NCI-H1105 treated with DMSO at 0.1 percent for 48 hours (cell line): Measurements from ENCODE around the gene ITPR2.

Source experiments
- DNase-seq: peaks from one replicate; lab custom pipeline; 2025; lab: John Stamatoyannopoulos, UW

The ITPR2 gene

GRCh38 chr12:26292596-26292995 is 540.4 kb downstream of the ITPR2 start:
- no peak for DNase-seq

DNA sequence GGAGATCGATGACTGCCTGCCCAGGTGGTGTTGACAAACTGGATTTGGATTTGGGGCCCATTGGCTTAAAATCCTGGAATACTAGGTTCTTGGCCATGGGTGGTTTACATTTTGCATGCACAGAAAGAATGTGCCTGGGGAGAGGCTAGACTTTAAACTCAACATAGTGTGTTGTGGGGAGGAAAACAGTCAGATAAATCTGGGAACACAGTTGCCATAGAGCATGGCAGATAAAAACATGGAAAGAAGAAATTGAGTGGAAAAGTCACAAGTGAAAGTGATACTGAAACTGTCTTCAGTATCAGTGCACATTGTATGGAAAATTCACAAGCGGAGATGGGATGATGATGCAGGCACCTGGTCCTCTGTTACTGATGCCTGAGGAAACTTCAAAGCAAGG is 542.4 kb downstream of the ITPR2 start:
- no peak for DNase-seq

- DNase-seq: no peak
These were observed 545.2 kb downstream of the ITPR2 start for GRCh38 chr12:26287671-26288381.
